ENCODE results near the gene AK4.
"Not testable (repeated sequence)": the region's sequence is repeated elsewhere in the genome, so short reads cannot be mapped to it uniquely, and the experiment has no call there.

Gene AK4

DNA sequence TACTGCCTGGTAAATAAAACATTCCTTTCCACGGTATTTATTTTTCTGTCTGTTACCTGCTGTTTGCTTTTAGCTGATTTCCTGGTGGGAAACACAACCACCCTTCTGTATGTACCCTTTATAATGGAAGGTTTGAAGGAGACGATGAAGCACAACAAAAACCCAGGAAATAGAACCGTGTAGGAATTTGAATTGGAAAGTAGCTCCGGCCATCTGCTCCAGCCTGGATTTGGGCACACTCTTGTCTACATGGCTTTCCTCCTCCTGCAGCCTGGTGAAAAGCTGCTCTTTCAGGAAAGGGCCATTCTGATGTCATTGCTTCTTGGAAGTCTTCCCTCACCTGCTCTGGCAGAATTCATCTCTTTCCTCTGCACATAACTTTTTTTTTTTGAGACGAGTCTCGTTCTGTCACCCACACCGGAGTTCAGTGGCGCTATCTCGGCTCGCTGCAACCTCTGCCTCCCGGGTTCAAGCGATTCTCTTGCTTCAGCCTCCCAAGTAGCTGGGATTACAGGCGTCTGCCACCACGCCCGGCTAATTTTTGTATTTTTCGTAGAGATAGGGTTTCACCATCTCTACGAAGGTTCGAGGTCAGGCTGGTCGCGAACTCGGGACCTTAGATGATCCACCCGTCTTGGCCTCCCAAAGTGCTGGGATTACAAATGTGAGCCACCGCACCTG is 2.7 kb downstream of the AK4 start:
- DNase-seq (ENCODE audit: low read depth) = no peak

DNA sequence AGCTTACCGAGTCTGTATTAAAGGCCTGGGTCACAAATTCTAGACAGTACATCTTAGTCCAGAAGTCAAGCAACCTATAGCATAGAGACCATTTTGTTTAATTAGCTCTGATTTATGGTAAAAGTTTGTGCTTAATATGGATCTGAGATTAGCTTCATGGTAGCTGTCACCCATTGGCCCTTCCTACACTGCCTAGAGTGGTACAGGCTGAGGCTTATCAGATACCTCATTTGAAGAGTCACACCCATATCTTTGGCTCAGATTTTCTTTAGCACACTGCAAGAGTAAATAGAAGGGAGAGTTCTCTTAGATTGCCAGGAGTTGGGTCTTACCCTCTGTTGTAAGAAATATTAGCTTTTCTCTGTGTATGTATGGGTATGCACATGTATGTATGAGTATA is 3.6 kb downstream of the AK4 start:
- DNase-seq (ENCODE audit: low read depth) = no peak

DNA sequence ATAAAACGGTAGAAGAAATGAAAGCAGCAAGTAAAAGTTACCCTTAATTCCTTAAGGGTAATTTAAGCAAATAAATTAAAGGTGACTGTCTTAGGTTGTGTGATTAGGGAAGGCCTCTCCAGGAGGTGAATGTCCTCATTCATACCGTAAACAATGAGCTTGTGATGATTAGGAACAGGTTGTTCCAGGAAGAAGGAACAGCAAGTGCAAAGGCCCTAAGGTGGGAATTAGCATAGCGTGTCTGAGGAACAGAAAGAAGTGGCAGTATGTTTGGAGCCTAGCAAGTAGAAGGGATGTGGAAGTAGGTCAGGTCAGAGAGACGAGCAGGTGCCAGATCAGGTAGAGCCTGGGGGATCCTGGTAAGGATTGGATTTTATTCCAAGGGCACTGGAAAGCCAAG is 5.6 kb downstream of the AK4 start:
- DNase-seq (ENCODE audit: low read depth) = no peak

DNA sequence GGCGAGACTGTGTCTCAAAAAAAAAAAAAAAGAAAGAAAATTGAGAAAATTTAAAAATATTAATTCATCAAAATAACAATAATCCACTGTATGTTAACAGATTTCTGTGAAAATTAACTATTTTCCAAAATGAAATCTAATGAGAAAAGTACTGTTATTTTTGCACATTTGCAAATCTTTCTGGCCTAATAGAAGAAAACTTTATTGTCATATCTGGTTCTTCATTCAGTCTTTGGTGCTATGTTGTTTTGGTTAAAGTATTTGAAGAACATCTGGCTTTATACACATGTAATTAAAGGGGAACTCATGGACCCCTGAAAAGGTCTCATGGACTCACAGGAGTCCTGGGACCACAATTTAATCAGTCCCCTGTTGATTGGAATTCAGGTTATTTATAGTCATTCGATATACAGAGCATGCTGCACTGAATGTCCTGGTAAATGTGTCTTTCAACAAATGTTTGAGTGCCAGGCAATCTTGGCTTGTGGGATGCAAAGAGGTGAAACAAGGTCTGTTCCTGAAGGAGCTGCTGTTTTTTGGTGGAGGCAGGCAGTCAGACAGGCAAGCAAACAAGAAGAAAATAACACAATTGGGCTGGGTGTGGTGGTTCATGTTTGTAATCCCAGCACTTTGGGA is 9.0 kb downstream of the AK4 start:
- DNase-seq (ENCODE audit: low read depth) = no peak

DNA sequence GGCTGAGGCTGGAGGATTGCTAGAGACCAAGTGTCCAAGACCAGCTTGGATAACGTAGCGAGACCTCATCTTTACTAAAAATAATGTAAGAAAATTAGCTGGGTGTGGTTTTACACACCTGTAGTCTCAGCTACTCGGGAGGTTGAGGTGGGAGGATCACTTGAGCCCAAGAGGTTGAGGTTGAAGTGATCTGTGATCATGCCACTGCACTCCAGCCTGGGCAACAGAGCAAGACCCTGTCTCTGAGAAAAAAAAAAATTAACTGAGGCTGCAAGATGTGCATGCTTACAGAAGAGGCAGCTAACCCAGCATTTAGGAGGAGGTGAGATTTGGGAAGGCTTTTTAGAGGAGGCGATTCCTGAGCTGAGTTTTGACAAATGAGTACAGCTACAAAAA is 9.5 kb downstream of the AK4 start:
- no peak for DNase-seq (ENCODE audit: low read depth)

DNA sequence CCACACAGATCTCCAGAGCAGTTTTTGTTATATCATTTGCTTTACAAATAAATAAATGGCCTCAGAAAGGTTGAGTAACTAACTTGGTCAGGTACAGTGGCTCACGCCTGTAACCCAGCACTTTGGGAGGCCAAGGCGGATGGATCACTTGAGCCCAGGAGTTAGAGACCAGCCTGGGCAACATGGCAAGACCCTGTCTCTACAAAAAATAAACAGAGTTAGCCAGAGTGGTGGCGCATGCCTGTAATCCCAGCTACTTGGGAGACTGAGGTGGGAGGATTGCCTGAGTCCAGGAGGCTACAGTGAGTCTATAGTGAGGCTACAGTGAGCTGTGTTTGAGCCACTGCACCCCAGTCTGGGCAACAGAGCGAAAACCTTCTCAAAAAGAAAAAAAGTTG is 11.3 kb downstream of the AK4 start:
- not testable (repeated sequence) for DNase-seq (ENCODE audit: low read depth)

DNA sequence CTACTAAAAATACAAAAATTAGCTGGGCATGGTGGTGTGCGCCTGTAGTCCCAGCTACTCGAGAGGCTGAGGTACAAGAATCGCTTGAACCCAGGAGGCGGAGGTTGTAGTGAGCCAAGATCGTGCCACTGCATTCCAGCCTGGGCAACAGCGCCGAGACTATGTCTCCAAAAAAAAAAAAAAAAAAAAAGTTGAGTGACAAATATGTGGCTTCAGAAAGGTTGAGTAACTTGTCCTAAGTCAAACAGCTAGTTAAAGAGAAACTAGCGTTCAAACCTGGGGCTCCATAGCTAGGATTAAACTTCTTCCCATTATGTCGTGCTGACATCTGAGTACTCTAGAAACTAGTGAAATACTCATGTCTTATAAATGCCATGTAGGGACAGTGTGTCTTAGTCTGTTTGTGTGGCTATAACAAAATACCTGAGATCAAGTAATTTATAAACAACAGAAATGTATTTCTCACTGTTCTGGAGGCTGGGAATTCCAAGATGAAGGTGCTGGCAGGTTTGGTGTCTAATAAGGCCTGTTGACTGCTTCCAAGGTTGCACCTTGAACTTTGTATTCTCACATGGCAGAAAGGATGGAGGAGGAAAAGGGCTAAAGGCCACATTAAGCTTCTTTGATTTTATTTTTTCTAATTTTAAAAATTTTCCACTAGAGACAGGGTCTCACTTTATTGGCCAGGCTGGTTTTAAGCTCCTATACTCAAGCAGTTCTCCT is 12.0 kb downstream of the AK4 start:
- DNase-seq (ENCODE audit: low read depth) = no peak

DNA sequence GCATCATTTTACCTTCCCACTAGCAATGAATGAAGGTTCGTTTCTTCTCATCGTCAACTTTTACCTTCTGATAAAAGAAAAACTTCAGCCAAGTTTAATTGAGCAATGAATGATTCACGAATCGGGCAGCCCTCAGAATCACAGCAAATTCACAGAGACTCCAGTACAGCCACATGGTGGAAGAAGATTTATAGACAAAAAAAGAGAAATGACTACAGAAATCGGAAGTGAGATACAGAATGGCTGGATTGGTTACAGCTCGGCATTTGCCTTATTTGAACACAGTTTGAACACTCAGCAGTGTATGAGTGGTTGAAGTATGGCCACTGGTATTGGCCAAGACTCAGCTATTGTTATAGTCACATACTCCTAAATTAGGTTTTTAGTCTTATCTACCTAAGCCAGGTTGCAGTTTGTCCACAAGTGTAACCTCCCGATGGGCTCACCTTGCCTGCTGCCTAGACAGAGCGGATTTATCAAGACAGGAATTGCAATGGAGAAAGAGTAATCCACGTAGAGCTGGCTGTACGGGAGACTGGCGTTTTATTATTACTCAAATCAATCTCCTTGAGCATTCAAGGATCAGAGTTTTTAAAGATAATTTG is 15.3 kb downstream of the AK4 start:
- DNase-seq (ENCODE audit: low read depth) = no peak

DNA sequence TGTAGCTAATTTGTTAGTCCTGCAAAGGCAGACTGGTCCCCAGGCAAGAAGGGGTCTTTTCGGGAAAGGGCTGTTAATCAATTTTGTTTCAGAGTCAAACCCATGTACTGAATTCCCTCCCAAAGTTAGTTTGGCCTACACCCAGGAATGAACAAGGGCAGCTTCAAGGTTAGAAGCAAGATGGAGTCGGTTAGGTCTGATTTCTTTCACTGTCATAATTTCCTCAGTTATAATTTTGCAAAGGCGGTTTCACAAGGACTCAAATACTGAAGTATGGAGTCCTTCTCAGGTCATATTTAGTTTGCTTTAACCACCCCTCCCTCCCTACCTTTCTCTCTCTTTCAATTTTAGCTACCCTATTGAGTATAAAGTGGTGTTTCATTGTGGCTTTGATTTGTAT is 16.1 kb downstream of the AK4 start:
- DNase-seq (ENCODE audit: low read depth) = not testable (repeated sequence)

DNA sequence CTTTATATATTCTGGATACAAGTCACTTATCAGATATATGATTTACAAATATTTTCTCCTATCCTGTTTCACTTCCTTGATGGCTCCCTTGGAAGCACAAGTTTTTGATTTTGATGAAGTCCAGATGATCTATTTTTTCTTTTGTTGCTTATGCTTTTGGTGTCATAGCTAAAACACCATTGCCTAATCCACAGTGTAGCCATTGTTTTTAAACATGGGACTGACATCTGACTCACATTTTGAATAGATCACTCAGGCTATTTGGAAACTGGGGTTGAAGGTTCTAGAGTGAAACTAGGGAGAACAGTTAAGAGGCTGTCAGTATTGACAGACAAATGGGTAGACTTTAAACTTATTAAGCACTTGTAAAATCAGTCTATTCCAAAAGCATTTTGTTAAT is 16.6 kb downstream of the AK4 start:
- no peak for DNase-seq (ENCODE audit: low read depth)

DNA sequence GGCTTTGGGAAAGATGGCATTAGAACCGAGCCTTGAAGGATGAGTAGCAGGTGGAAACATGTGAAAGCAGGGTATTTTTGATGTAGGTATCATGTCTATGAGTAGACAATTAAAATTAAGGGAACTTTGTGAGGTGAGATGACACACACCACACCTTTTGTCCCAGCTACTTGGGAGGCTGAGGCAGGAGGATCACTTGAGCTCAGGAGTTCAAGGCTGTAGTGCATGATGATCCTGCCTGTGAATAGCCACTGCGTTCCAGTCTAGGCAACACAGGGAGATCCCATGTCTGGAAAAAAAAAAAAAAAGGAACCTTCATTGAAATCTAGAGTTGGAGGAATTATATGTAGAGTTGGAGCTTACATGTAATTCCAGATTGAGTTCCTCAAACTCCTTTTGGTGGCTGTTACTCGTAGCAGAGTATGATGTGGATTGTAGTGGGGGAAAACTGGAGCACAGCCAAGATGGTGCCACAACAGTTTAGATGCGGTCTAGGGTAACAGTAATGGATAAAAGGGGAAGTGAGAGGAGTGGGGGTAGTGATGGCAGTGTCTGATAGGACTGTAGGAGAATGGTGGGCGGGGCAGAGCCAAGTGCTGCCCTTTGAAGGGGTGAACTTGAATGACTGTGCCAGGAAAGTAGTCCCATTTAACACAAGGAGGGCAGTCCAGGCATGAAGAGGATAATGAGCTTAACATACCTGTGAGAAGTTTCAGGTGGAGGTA is 17.4 kb downstream of the AK4 start:
- no peak for DNase-seq (ENCODE audit: low read depth)

DNA sequence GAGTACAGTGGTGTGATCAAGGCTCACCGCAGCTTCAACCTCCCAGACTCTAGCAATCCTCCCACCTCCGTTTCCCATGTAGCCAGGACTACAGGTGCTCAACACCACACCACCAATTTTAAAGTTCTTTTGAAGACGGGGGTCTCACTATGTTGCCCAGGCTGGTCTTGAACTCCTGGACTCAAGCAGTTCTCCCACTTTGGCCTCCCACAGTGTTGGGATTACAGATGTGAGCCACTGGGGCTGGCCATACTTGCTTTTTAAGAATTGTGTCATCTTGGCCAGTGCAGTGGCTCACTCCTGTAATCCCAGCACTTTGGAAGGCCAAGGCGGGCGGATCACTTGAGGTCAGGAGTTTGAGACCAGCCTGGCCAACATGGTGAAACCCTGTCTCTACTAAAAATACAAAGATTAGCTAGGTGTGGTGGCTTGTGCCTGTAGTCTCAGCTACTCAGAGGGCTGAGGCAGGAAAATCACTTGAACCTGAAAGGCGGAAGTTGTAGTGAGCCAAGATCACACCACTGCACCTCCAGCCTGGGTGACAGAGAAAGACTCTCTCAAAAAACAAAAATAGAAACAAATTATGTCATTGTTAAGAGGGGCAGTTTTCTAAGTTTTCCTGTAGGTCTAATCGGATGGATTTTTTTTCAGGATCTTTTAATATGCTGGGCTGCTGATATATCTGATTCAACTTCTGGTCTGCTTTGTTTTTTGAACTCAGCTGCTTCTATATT is 18.7 kb downstream of the AK4 start:
- DNase-seq (ENCODE audit: low read depth) = no peak

DNA sequence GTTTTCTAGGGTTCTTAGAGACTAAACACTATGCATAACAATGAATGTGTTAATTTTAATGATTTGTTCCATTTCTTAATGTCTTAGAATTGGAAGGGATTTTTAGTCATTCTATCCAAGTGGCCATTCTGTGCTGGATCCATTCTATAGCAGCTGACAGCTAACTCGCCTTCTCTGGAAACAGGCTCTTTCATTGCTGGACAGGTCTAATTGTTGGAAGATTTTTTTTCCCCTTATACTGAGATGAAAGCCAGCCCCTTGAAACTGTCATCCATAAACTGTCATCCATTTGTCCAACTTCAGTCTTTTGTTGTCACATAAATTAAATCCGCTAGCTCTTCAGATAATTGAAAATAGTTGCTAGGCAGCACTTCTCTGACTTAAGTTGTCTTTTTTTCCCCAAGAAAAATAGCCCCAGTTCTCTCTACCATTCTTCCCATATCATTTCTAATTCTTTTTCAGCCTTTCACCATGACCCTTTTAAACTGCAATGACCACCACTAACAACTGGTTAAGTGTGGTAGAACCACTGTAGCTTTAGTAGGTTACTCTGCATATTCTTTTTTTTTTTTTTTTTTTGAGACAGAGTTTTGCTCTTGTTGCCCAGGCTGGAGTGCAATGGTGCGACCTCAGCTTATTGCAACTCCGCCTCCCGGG is 19.7 kb downstream of the AK4 start:
- DNase-seq (ENCODE audit: low read depth) = no peak

DNA sequence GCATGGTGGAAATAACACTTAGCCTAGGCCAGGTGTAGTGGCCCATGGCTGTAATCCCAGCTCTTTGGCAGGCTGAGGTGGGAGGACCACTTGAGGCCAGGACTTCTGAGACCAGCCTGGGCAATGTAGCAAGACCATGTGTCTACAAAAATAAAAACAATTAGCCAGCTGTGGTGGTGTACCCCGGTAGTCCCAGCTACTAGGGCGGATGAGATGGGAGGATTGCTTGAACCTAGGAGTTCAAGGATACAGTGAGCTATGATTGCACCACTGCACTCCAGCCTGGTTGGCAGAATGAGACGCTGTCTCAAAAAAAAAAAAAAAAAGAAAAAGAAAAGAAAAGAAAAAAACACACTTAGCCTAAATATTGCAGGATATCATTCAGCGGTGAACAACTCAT is 20.9 kb downstream of the AK4 start:
- no peak for DNase-seq (ENCODE audit: low read depth)

DNA sequence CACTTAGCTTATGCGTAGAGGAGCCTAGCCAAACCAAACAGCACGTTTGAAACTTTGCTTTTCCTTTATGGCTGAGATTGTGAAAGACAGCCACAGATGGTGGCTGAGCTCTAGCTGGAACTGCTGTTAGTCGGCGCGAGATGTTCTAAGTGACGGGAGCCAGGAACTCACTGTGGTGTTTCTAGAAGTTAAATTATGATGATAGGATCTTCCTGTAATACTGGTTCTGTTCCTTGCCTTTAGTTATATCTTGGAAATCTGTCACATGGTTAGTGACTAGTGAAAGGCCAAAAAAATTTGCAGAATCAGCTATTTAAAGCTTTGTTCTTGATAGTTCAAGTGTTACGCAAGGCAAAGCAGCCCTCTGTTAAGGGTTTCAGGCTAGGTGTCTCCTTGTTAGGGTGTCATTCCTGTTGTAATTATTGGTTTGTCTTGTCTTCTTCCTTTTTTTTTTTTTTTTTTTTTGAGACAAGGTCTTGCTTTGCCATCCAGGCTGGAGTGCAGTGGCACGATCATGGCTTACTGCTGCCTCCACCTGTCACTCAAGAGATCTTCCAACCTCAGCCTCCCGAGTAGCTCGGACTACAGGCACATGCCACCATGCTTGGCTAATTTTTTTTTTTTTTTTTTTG is 22.6 kb downstream of the AK4 start:
- DNase-seq (ENCODE audit: low read depth) = no peak

DNA sequence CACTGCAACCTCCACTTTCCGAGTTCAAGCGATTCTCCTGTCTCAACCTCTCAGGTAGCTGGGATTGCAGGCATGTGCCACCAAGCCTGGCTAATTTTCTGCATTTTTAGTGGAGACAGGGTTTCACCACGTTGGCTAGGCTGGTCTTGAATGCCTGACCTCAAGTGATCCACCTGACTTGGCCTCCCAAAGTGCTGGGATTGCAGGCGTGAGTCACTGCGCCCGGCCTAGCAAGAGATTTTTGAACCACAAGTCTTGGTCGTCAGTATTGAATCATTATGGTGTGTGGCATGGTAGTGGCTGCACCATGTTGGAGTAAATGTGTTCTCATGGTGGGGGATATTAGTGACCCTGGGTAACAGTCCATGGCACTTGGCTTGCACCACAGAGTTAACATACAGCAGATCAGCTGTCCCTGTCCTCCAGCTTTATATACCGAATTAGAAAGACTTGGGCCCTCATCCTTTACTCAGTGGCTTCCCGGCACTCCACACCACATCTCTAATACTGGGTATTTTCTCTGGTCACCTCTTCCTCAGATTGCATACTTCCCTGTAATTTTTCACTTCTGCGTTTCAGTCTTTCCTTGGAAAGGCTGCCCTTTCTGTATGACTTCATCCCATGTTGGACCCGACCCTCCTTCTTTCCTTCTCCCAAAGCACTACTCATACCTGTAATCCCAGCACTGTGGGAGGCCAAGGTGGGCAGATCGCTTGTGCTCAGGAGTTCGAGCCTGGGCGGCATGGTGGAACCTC is 25.1 kb downstream of the AK4 start:
- no peak for DNase-seq (ENCODE audit: low read depth)

DNA sequence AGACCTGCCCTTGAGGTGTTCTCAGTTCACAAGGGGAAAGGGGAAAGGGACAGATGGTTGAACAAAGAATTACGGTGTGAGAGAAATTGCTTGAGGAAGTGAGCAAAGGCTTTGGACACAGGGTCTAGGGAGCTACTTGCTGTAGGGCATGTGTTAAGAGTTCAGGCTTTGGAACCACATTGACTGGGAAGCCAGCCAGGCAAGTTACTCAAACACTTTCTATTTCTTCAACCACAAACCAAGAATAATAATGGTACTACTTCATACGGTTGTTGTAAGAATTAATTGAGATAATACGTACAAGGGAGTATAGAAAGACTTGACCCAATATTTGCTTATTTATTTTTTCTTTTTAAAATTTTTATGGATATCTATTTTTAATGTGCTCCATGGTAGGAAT is 26.6 kb downstream of the AK4 start:
- no peak for DNase-seq (ENCODE audit: low read depth)

DNA sequence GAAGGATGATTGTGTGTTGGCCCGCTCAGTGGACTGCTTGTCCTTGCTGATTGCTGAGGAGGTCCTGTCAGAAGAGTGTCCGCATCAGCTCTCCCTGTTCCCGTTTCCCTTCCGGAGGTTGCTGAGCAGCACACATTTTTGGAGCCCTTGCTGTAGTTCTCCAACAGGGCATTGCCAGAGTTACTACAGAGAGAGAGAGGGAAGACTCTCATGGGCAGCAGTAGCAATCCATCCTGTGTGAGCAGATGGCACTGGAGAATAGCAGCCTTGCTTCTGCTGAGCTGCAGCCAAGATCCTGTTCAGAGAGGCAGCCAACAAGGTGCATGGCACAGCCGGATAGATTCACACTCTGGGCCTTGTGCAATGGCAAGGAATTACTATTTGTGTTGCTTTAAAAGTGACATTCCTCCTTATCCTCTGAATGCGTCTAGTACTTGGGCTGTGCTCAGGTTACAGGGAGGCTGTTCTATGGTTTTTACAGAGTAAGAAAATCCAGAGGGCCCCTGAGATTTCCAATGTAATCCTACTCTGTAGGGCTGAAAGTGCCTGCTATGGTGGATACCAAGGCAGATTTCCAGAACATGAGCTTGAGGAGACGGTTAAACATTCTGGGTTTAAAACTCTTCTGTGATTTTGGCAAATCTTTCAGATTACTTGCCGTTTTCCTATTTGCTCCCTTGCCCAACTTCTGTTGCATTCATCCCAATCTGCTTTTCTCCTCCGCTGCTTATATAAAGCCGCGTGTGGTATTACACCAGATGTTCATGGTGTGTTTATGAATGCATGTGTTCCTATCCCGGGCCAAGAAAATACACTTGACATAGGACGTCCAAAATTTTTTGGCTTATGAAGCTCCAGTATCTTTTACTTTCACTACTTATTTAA is 27.4 kb downstream of the AK4 start:
- DNase-seq (ENCODE audit: low read depth) = no peak

DNA sequence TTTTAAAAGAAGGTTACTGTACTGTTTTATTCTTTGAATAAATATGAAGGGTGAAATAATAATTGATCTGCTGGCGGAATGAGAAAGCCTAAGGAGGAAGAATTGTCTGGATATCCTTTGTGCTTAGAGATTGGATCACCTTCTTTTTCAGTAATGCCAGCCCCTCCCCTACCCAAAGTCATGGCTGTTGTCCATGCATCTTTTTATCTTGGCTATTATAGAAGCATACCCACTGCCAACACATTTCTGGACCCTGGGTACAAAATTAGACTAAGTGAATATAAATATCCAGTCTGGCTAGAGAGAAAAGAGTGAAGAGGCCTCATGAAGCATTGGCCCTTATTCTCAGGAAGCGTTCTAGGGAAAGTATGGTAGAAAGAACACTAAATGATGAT is 28.1 kb downstream of the AK4 start:
- no peak for DNase-seq (ENCODE audit: low read depth)

Data from stimulated activated CD8-positive, alpha-beta memory T cell treated with anti-CD3 and anti-CD28 coated beads, Interleukin-15, amount 100 ng/mL, for 24 hours (primary cell).